Glutamatergic neuron (in vitro differentiated cells): ENCODE data around the gene ITGB5. TPM values are rescaled to one million over a fixed set of nuclear protein-coding genes. Genes with fewer than 3 reads are reported as not detected.
"Not testable (repeated sequence)": the region's sequence is repeated elsewhere in the genome, so short reads cannot be mapped to it uniquely, and the experiment has no call there.

Experiments used
- DNase-seq: peaks from one replicate; pipeline ENCODE4 v3.0.0; 2022
- H3K27ac Mint-ChIP-seq: one replicate; pipeline ENCODE4 v1.8.0; 2020; ENCODE audit warnings: mild to moderate bottlenecking, mixed read lengths, inconsistent platforms; ENCODE audit not compliant: unreplicated experiment
- H3K27me3 Mint-ChIP-seq: one replicate; pipeline ENCODE4 v1.8.0; 2020; ENCODE audit warnings: mild to moderate bottlenecking, moderate library complexity, mixed read lengths, inconsistent platforms; ENCODE audit not compliant: unreplicated experiment
- H3K36me3 Mint-ChIP-seq: one replicate; pipeline ENCODE4 v1.8.0; 2020; ENCODE audit warnings: mild to moderate bottlenecking, mixed read lengths, inconsistent platforms; ENCODE audit not compliant: unreplicated experiment
- H3K4me1 Mint-ChIP-seq: one replicate; pipeline ENCODE4 v1.8.0; 2020; ENCODE audit warnings: mild to moderate bottlenecking, low read depth, mixed read lengths, inconsistent platforms; ENCODE audit not compliant: unreplicated experiment
- H3K4me3 Mint-ChIP-seq: one replicate; pipeline ENCODE4 v1.8.0; 2020; ENCODE audit warnings: mild to moderate bottlenecking, mixed read lengths, inconsistent platforms; ENCODE audit not compliant: unreplicated experiment
- H3K9me3 Mint-ChIP-seq: one replicate; pipeline ENCODE4 v1.8.0; 2020; ENCODE audit warnings: mild to moderate bottlenecking, moderate library complexity, mixed read lengths, inconsistent platforms; ENCODE audit not compliant: unreplicated experiment
- total RNA-seq: library from RNA; stranded (reverse); fragmentation: NEBNext Ultra II Directional; extraction: Animal tissue kit (Norgen Biotek cat#: 25700); gene quantifications from one replicate; pipeline ENCODE4 v1.2.1, GENCODE V29; 2021; ENCODE audit not compliant: unreplicated experiment
- TF ChIP-seq, protein P1 (sequence below): fragments of 200-600 bp; sonication (generic); IDR thresholded peaks from one replicate; pipeline ENCODE4 v1.5.0; 2021; ENCODE audit not compliant: partially characterized antibody, unreplicated experiment

The ITGB5 gene
- total RNA-seq, 1 donor from 2014 or later, result 12.8 TPM

DNA sequence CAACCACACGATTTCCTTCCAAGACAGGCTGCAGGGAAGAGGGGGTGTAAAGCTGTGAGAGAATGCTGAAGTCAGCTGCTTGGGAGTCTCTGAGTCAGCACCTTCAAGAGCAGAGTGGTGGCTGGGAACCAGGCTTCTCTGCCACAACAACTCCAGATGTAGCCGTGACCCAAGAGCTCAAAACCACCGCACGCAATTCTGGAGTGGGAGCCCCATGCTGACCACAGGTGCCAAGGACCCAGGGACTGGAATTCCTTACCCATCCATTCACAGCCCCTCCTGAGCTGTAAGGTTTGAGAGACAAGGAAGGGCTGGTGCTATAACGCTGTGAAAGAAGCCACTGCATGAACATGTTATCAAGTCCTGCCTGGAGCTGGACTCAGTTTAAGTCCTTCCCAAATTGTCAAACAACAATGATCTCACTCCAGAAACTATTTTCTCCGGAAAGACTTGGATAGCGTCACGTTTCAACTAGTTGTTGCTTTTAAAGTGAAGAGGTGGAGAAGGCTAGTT lies 95.5 kb downstream of the ITGB5 start:
- TF ChIP-seq, protein P1, sequence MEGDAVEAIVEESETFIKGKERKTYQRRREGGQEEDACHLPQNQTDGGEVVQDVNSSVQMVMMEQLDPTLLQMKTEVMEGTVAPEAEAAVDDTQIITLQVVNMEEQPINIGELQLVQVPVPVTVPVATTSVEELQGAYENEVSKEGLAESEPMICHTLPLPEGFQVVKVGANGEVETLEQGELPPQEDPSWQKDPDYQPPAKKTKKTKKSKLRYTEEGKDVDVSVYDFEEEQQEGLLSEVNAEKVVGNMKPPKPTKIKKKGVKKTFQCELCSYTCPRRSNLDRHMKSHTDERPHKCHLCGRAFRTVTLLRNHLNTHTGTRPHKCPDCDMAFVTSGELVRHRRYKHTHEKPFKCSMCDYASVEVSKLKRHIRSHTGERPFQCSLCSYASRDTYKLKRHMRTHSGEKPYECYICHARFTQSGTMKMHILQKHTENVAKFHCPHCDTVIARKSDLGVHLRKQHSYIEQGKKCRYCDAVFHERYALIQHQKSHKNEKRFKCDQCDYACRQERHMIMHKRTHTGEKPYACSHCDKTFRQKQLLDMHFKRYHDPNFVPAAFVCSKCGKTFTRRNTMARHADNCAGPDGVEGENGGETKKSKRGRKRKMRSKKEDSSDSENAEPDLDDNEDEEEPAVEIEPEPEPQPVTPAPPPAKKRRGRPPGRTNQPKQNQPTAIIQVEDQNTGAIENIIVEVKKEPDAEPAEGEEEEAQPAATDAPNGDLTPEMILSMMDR, result no peak
- no peak for DNase-seq
- peaks cover 4% of the 10 kb centered on the region for H3K4me1 Mint-ChIP-seq
- H3K27me3 Mint-ChIP-seq, result peaks cover 5% of the 10 kb centered on the region
- no peaks in the 10 kb centered on the region for H3K36me3 Mint-ChIP-seq
- H3K4me3 Mint-ChIP-seq, result no peak overlapping the region
- H3K27ac Mint-ChIP-seq, result no peak overlapping the region
- peaks cover 2% of the 10 kb centered on the region for H3K9me3 Mint-ChIP-seq

DNA sequence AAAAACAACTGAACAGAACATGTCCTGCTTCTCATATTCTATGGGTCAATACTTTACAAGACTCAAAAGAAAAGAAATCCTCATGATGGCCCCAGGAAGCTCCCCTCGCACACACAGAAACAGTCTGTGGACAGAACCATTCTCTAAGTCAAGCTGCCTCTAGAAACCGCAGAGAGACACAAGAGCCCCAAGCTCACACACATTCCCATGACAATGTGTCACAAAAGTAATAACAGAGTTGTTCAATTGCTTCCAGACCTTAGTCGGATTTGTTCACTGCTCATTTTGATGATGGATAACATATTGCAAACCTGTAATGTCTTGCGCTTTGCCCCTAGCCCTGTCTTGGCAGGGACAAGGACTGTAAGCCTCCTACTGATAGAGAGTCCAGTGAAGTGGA lies 96.0 kb downstream of the ITGB5 start:
- peaks cover 2% of the 10 kb centered on the region for H3K9me3 Mint-ChIP-seq
- TF ChIP-seq, protein P1, result no peak
- no peak overlapping the region for H3K27ac Mint-ChIP-seq
- DNase-seq, result no peak
- no peak overlapping the region for H3K4me3 Mint-ChIP-seq
- H3K4me1 Mint-ChIP-seq, result peaks cover 4% of the 10 kb centered on the region
- peaks cover 5% of the 10 kb centered on the region for H3K27me3 Mint-ChIP-seq
- no peaks in the 10 kb centered on the region for H3K36me3 Mint-ChIP-seq

DNA sequence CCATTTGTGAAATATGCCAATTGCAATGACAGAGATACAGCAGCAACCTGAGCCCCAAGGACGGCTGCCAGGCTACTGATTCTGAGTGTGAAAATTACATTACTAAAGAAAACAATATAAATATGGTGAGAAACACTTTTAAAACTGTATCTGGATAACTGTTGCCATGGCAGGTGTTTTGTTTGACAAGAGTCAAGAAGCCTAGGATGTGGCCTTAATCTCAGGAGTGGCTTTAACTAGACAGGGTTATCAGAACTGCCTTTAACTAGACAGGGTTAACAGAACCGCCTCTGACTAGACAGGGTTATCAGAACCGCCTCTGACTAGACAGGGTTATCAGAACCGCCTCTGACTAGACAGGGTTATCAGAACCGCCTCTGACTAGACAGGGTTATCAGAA lies 98.1 kb downstream of the ITGB5 start:
- not testable (repeated sequence) for H3K4me3 Mint-ChIP-seq, H3K4me1 Mint-ChIP-seq, DNase-seq, H3K27ac Mint-ChIP-seq, H3K27me3 Mint-ChIP-seq, H3K9me3 Mint-ChIP-seq, H3K36me3 Mint-ChIP-seq

DNA sequence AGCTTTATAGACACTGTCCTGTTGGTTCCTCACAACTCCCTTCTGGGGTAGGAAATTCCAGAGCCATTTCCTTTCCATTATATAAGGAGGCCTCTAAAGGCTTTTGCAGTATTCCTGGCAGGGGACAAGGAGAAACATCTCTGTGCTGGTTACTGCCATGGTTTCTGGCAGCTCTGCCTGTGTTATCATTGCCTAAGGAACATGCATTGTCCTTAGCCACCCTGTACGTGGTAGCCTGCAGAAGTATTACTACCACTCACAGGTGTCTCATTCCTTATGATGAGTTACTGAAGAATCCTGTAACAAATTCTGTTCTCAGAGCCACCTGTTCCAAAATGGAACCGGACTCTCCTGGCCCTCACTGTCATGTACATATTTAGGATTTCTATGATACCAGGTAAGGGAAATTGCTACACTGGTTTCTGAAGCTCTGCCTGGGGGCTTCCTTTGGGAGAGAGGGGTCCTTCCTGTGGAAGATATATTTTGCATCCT lies 98.9 kb downstream of the ITGB5 start:
- no peak overlapping the region for H3K27ac Mint-ChIP-seq
- H3K4me1 Mint-ChIP-seq, result peaks cover 6% of the 10 kb centered on the region
- no peak overlapping the region for H3K4me3 Mint-ChIP-seq
- TF ChIP-seq, protein P1, result no peak
- H3K27me3 Mint-ChIP-seq, result peaks cover 2% of the 10 kb centered on the region
- no peak for DNase-seq
- no peaks in the 10 kb centered on the region for H3K36me3 Mint-ChIP-seq
- H3K9me3 Mint-ChIP-seq, result no peaks in the 10 kb centered on the region

DNA sequence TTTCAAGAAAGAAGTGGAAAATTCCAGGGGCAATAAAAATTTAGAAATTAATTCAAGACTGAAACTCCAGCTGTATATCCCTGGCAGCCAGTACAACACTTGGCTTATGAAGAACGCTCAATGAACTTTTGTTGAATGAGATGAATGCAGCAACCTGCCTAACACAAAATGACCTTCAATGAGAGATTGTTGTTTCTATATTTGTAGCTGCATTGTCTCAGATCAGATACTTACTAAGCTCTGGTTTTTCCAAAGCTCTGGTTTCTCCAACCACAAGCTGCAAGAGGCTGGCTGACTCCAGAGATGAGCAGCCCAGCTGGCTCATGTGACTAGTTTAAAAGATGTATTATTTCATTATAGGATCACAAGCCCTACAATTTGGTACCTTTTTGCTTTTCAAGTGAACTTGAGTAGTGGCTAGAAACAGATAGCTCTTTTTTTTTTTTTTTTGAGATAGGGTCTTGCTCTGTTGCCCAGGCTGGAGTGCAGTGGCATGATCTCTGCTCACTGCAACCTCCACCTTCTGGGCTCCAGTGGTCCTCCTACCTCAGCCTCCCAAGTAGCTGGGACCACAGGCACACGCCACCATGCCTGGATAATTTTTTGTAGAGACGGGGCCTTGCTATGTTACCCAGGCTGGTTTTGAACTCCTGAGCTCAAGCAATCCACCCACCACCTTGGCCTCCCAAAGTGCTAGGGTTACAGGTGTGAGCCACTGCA lies 99.5 kb downstream of the ITGB5 start:
- Mint-ChIP-seq H3K36me3 (no peaks in the 10 kb centered on the region), H3K9me3 (no peaks in the 10 kb centered on the region), H3K27ac (no peak overlapping the region), H3K4me3 (no peak overlapping the region), H3K4me1 (peaks cover 5% of the 10 kb centered on the region), H3K27me3 (peaks cover 2% of the 10 kb centered on the region)
- TF ChIP-seq, protein P1, result no peak
- no peak for DNase-seq
